GM18520 (cell line): ENCODE results near the gene PLCE1.

Experiments used
- ATAC-seq: cut with Tn5 transposase; IDR thresholded peaks from one replicate; pipeline ENCODE4 v1.9.1; 2021; ENCODE audit not compliant: unreplicated experiment

Gene PLCE1

GRCh38 chr10:94016727-94017714 is 23.3 kb downstream of the PLCE1 start:
- no peak for ATAC-seq

DNA sequence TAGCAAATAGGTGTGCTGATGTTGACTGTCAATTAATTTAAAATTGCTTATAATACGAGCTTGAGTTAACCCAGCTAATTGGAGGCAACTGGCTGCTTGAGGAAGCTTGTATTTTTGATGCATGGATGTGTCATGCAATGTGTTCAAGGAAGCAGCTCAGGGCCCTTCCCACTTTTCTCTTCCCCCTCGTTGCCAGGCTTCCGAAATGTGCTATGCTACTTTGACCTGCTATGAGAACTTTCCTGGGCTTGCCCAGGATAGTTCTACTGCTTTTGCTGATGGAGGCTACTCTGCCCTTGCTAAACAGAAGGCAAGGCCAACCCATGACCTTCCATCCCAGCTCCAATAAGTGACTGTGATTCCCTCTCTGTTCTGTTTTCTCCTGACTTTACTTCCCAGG is 24.4 kb downstream of the PLCE1 start:
- ATAC-seq: no peak

DNA sequence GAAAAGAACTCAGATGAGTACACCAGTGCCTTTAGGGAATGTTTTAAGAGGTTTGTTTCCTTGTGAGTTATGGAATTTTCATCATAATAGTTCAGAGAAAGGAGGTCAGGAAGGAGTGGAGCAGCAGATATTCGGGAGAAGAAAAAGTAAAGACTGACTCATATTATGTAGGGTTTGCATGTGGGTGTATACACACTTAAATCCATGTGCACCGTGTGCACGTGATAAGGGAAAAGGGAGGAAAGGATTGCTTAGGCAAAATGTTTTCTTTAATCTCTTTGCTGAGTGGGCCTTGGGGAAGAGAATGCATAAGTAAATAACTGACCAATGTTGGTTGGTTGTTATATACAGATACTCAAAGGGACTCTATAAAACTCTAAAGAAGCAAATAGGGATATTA is 30.2 kb downstream of the PLCE1 start:
- no peak for ATAC-seq

- ATAC-seq: no peak
Observed at GRCh38 chr10:94024407-94024806, 30.7 kb downstream of the PLCE1 start.

- no peak for ATAC-seq
Observed at GRCh38 chr10:94025806-94026205, 32.1 kb downstream of the PLCE1 start.

GRCh38 chr10:94027197-94027596 is 33.5 kb downstream of the PLCE1 start:
- ATAC-seq: no peak

- no peak for ATAC-seq
Observed at GRCh38 chr10:94029955-94030354, 36.2 kb downstream of the PLCE1 start.

DNA sequence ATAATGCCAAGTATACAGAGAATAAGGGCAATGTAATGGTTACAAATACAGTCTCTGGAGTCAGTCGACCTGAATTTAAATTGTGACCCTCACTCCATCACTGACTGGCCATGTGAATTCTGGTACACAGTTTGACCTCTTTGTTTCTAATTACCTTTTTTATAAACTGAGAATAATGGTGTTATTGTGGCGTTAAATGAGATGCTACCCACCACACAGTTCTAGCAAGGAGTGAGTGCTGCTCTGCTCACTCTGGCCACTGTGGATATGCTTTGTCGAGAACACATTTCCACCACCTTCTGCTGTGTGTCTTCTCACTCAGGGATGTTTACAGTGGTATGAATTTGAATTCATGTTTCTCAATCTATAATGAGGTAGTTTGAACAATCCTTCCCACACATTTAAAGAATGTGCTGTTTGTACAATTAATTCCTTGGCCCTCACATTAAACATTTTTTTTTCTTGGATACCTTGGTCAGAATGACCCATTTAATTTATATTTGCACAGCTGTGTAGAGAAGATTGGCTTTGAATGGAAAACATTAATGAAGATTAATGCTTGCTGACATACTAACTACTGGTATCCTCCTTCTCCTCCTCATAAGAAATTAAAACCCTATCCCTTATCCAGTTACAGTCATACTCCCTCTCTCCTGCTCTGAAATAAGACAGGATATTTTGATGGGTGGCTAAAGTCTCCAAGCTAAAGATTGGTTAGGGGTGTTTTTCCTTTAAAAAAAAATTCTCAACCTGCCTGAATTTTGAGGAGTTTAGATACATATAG is 42.4 kb downstream of the PLCE1 start:
- ATAC-seq: no peak

DNA sequence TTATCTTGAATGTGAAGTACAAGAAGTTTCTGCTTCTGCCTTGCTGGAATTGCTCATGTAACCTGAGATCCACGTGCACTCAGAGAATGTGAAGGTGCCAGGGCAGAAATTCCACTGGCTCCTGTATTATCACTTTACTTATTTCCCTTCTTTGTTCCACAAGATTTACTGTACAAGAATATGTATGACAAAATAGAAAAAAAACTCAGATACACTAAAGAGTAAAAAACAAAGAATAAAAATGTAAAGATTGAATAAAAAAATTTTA is 43.0 kb downstream of the PLCE1 start:
- no peak for ATAC-seq

GRCh38 chr10:94037286-94037685 is 43.6 kb downstream of the PLCE1 start:
- ATAC-seq: no peak

- ATAC-seq: no peak
Observed at GRCh38 chr10:94038024-94038423, 44.3 kb downstream of the PLCE1 start.

GRCh38 chr10:94041206-94041605 is 47.5 kb downstream of the PLCE1 start:
- no peak for ATAC-seq

GRCh38 chr10:94042001-94042833 is 48.5 kb downstream of the PLCE1 start:
- no peak for ATAC-seq

GRCh38 chr10:94042834-94043175 is 49.1 kb downstream of the PLCE1 start:
- no peak for ATAC-seq
